Right lobe of liver (tissue), 6 donors: ENCODE results near the gene ZCCHC8. TPM values are rescaled to one million over a fixed set of nuclear protein-coding genes. Genes with fewer than 3 reads are reported as not detected.
"Not testable (repeated sequence)": the region's sequence is repeated elsewhere in the genome, so short reads cannot be mapped to it uniquely, and the experiment has no call there.

Experiments used
- ATAC-seq, 4 donors: fragments of 200-7000 bp; cut with Tn5 transposase; one replicate each; pipeline ENCODE4 v1.9.1; 2020; ENCODE audit warnings: mild to moderate bottlenecking in 4 of 4, moderate library complexity in 4 of 4
- DNase-seq, 3 donors: peaks; one replicate each; pipeline ENCODE4 v3.0.0-alpha.2; 2020
- H3K27ac ChIP-seq, 3 donors: fragments of 200-600 bp; one replicate each; pipeline ENCODE4 v1.8.0; 2022
- H3K27me3 ChIP-seq, 2 donors: fragments of 200-600 bp; one replicate each; pipeline ENCODE4 v1.8.0; 2022
- H3K36me3 ChIP-seq, 4 donors: fragments of 200-600 bp; sonication (generic) in 1 of 4; one replicate each; pipeline versions ENCODE4 v1.5.1 to v1.8.0; 2017 to 2022; ENCODE audit warnings: control low read depth in 1 of 4
- H3K4me1 ChIP-seq, 4 donors: fragments of 200-600 bp; sonication (generic) in 1 of 4; one replicate each; pipeline versions ENCODE4 v1.5.1 to v1.8.0; 2017 to 2022; ENCODE audit warnings: control low read depth in 1 of 4
- H3K4me3 ChIP-seq, 3 donors: fragments of 200-600 bp; one replicate each; pipeline ENCODE4 v1.8.0; 2022
- H3K9me3 ChIP-seq, 4 donors: fragments of 200-600 bp; sonication (generic) in 1 of 4; one replicate each; pipeline versions ENCODE4 v1.5.1 to v1.8.0; 2017 to 2022; ENCODE audit warnings: control low read depth in 1 of 4
- CTCF ChIP-seq, 4 donors: fragments of 200-600 bp in 3 of 4; fragments of 450-650 bp in 1 of 4; IDR thresholded peaks; one replicate each; pipeline versions ENCODE4 v1.5.1 to v1.8.0; 2016 to 2022; ENCODE audit warnings: antibody characterized with exemption in 4 of 4, mild to moderate bottlenecking in 2 of 4
- POLR2A ChIP-seq: fragments of 450-650 bp; IDR thresholded peaks from one replicate; pipeline ENCODE4 v1.6.1; 2017; ENCODE audit warnings: antibody characterized with exemption, mild to moderate bottlenecking
- WGBS: methylation state at CpG from one replicate; pipeline ENCODE4 v1.1.6; 2018; ENCODE audit warnings: low coverage, low lambda C conversion rate; ENCODE audit not compliant: insufficient coverage; ENCODE audit errors: missing lambda C conversion rate; 5-methylcytosine and 5-hydroxymethylcytosine counted together
- intact Hi-C, 2 donors: fragments of 100-400 bp; cut with DNase I; formaldehyde crosslinking; loops; one replicate each; pipeline versions ENCODE4 v1.11.2 to v1.14.1; 2022
- total RNA-seq, 6 experiments: library from RNA; depleted of rRNA in 2 of 6; stranded (reverse); fragments of >200 nt in 2 of 6; fragmentation: NEBNext Ultra II Directional in 3 of 6; extraction: Animal tissue kit (Norgen Biotek cat#: 25700) in 3 of 6; gene quantifications; one replicate each; pipeline versions ENCODE4 v1.1.0 to v1.2.4, GENCODE V29; 2016 to 2023
- donor health status: DM: no; HTN: yes; CAD: no.
- donor health status: DM: no; HTN: no; CAD: no.
- donor health status: DM: no; HTN: no; CAD: no.
- donor health status: DM: no; HTN: yes; CAD: no.
- donor health status: DM: no; HTN: yes; CAD: no.

ZCCHC8 gene
- total RNA-seq, 6 experiments from 2014 or later = 8.5 to 13.0 (median 9.3) TPM

GRCh38 chr12:122454250-122454721 lies 46.4 kb downstream of the ZCCHC8 start:
- Histone ChIP-seq H3K9me3 (no peaks in the 10 kb centered on the region), H3K4me1 (peaks cover 0 to 3% (median 0%) of the 10 kb centered on the region in 4 donors), H3K27me3 (no peaks in the 10 kb centered on the region), H3K27ac (no peak overlapping the region), H3K4me3 (no peak overlapping the region), H3K36me3 (no peaks in the 10 kb centered on the region)
- no peak for ATAC-seq
- intact Hi-C loops = no loop called here
- WGBS = 97% methylated on average over 8 of the region's 12 CpGs
- no peak for TF ChIP-seq CTCF (IDR thresholded peaks at IDR 0.05)
- TF ChIP-seq POLR2A = no peak
- no peak for DNase-seq

- DNase-seq (no peak), ATAC-seq (no peak)
- no peak overlapping the region for H3K27ac ChIP-seq
These were observed 47.9 kb downstream of the ZCCHC8 start for GRCh38 chr12:122452701-122453285.

GRCh38 chr12:122449317-122449716 lies 51.4 kb downstream of the ZCCHC8 start:
- intact Hi-C loops = no loop called here
- DNase-seq = no peak
- TF ChIP-seq POLR2A = no peak
- no peak for TF ChIP-seq CTCF (IDR thresholded peaks at IDR 0.05)
- Histone ChIP-seq H3K27ac (no peak overlapping the region), H3K4me3 (no peak overlapping the region), H3K27me3 (no peaks in the 10 kb centered on the region), H3K36me3 (no peaks in the 10 kb centered on the region), H3K4me1 (no peaks in the 10 kb centered on the region), H3K9me3 (no peaks in the 10 kb centered on the region)
- WGBS = 95% methylated on average over 2 of the region's 2 CpGs
- ATAC-seq = no peak

More at GRCh38 chr12:122452701-122453285, 47.9 kb downstream of the ZCCHC8 start:
- no peak overlapping the region for H3K4me3 ChIP-seq
- no peaks in the 10 kb centered on the region for H3K36me3 ChIP-seq
- no peaks in the 10 kb centered on the region for H3K9me3 ChIP-seq
- TF ChIP-seq POLR2A = no peak
- TF ChIP-seq CTCF (IDR thresholded peaks at IDR 0.05) = no peak
- no peaks in the 10 kb centered on the region for H3K27me3 ChIP-seq
- intact Hi-C loops = no loop called here
- 79% methylated on average over 10 of the region's 11 CpGs for WGBS
- no peaks in the 10 kb centered on the region for H3K4me1 ChIP-seq

- DNase-seq, H3K4me1 ChIP-seq, H3K27me3 ChIP-seq, intact Hi-C loops, H3K9me3 ChIP-seq, H3K4me3 ChIP-seq, H3K27ac ChIP-seq, H3K36me3 ChIP-seq, ATAC-seq: not testable (repeated sequence)
- 90% methylated on average over 3 of the region's 3 CpGs for WGBS
These were observed 52.9 kb downstream of the ZCCHC8 start for GRCh38 chr12:122447825-122448224.

- ATAC-seq, H3K9me3 ChIP-seq, intact Hi-C loops, H3K36me3 ChIP-seq, H3K27me3 ChIP-seq, H3K27ac ChIP-seq, DNase-seq, H3K4me1 ChIP-seq, H3K4me3 ChIP-seq: not testable (repeated sequence)
- 81% methylated on average over 2 of the region's 6 CpGs for WGBS
These were observed 54.3 kb downstream of the ZCCHC8 start for GRCh38 chr12:122446390-122446789.

GRCh38 chr12:122444071-122444470 lies 56.7 kb downstream of the ZCCHC8 start:
- intact Hi-C loops, H3K27ac ChIP-seq, H3K4me1 ChIP-seq, DNase-seq, ATAC-seq, H3K27me3 ChIP-seq, H3K36me3 ChIP-seq, H3K9me3 ChIP-seq, H3K4me3 ChIP-seq: not testable (repeated sequence)
- WGBS = 66% methylated on average over 4 of the region's 5 CpGs
